ENCODE measurements around the gene LHFPL3. TPM values are rescaled to one million over a fixed set of nuclear protein-coding genes. Genes with fewer than 3 reads are reported as not detected.
"Not testable (repeated sequence)": the region's sequence is repeated elsewhere in the genome, so short reads cannot be mapped to it uniquely, and the experiment has no call there.

Gene LHFPL3
- total RNA-seq, 2 donors from 2014 or later = not detected

- no peak for ATAC-seq (replicated peaks)
- Mint-ChIP-seq H3K27ac (no peak overlapping the region), H3K27me3 (peaks cover 22% of the 10 kb centered on the region), H3K4me1 (no peaks in the 10 kb centered on the region), H3K9me3 (no peaks in the 10 kb centered on the region), H3K36me3 (ENCODE audit: low read depth) (no peaks in the 10 kb centered on the region), H3K4me3 (no peak overlapping the region)
Observed at GRCh38 chr7:104906556-104906955, 578.2 kb downstream of the LHFPL3 start.

GRCh38 chr7:104908636-104909035, 580.2 kb downstream of the LHFPL3 start:
- no peaks in the 10 kb centered on the region for H3K4me1 Mint-ChIP-seq
- no peaks in the 10 kb centered on the region for H3K9me3 Mint-ChIP-seq
- no peaks in the 10 kb centered on the region for H3K36me3 Mint-ChIP-seq (ENCODE audit: low read depth)
- H3K27me3 Mint-ChIP-seq = peaks cover 18% of the 10 kb centered on the region
- no peak overlapping the region for H3K4me3 Mint-ChIP-seq
- H3K27ac Mint-ChIP-seq = no peak overlapping the region
- ATAC-seq (replicated peaks) = no peak

GRCh38 chr7:104909096-104909495, 580.7 kb downstream of the LHFPL3 start:
- Mint-ChIP-seq H3K9me3 (no peaks in the 10 kb centered on the region), H3K4me1 (no peaks in the 10 kb centered on the region), H3K27ac (no peak overlapping the region), H3K36me3 (ENCODE audit: low read depth) (no peaks in the 10 kb centered on the region), H3K4me3 (no peak overlapping the region), H3K27me3 (peaks cover 14% of the 10 kb centered on the region)
- no peak for ATAC-seq (replicated peaks)

- Mint-ChIP-seq H3K4me1 (no peaks in the 10 kb centered on the region), H3K27ac (no peak overlapping the region), H3K36me3 (ENCODE audit: low read depth) (no peaks in the 10 kb centered on the region), H3K9me3 (no peaks in the 10 kb centered on the region), H3K4me3 (no peak overlapping the region), H3K27me3 (peaks cover 7% of the 10 kb centered on the region)
- ATAC-seq (replicated peaks) = no peak
Observed at GRCh38 chr7:104914421-104914820, 586.0 kb downstream of the LHFPL3 start.

- no peak overlapping the region for H3K27ac Mint-ChIP-seq
- H3K36me3 Mint-ChIP-seq (ENCODE audit: low read depth) = no peaks in the 10 kb centered on the region
- no peak for ATAC-seq (replicated peaks)
- H3K9me3 Mint-ChIP-seq = no peaks in the 10 kb centered on the region
- no peaks in the 10 kb centered on the region for H3K27me3 Mint-ChIP-seq
- no peaks in the 10 kb centered on the region for H3K4me1 Mint-ChIP-seq
- no peak overlapping the region for H3K4me3 Mint-ChIP-seq
Observed at GRCh38 chr7:104921596-104921995, 593.2 kb downstream of the LHFPL3 start.

- no peaks in the 10 kb centered on the region for H3K27me3 Mint-ChIP-seq
- peak overlapping the region; percentile 34 for H3K4me3 Mint-ChIP-seq
- ATAC-seq (replicated peaks) = no peak
- H3K9me3 Mint-ChIP-seq = no peaks in the 10 kb centered on the region
- no peaks in the 10 kb centered on the region for H3K36me3 Mint-ChIP-seq (ENCODE audit: low read depth)
- H3K27ac Mint-ChIP-seq = peak overlapping the region; percentile 39
- H3K4me1 Mint-ChIP-seq = no peaks in the 10 kb centered on the region
Observed at GRCh38 chr7:104922182-104923009, 594.0 kb downstream of the LHFPL3 start.

GRCh38 chr7:104923010-104923421, 594.6 kb downstream of the LHFPL3 start:
- Mint-ChIP-seq H3K4me3 (peak overlapping the region; percentile 34), H3K9me3 (no peaks in the 10 kb centered on the region), H3K4me1 (no peaks in the 10 kb centered on the region), H3K27me3 (no peaks in the 10 kb centered on the region), H3K36me3 (ENCODE audit: low read depth) (no peaks in the 10 kb centered on the region), H3K27ac (peak overlapping the region; percentile 39)
- peak; percentile 99 for ATAC-seq (replicated peaks)

- ATAC-seq (replicated peaks); H3K27me3 Mint-ChIP-seq; H3K4me3 Mint-ChIP-seq; H3K4me1 Mint-ChIP-seq; H3K9me3 Mint-ChIP-seq; H3K36me3 Mint-ChIP-seq (ENCODE audit: low read depth); H3K27ac Mint-ChIP-seq: not testable (repeated sequence)
Observed at GRCh38 chr7:104926189-104926588, 597.8 kb downstream of the LHFPL3 start.

- H3K27me3 Mint-ChIP-seq = no peaks in the 10 kb centered on the region
Observed at GRCh38 chr7:104926601-104927041, 598.2 kb downstream of the LHFPL3 start.

GRCh38 chr7:104927055-104927454, 598.7 kb downstream of the LHFPL3 start:
- H3K27me3 Mint-ChIP-seq = no peaks in the 10 kb centered on the region
- H3K27ac Mint-ChIP-seq = no peak overlapping the region
- ATAC-seq (replicated peaks) = no peak
- no peaks in the 10 kb centered on the region for H3K36me3 Mint-ChIP-seq (ENCODE audit: low read depth)
- H3K4me3 Mint-ChIP-seq = no peak overlapping the region
- H3K4me1 Mint-ChIP-seq = no peaks in the 10 kb centered on the region
- no peaks in the 10 kb centered on the region for H3K9me3 Mint-ChIP-seq

More at GRCh38 chr7:104926601-104927041, 598.2 kb downstream of the LHFPL3 start:
- no peak for ATAC-seq (replicated peaks)
- Mint-ChIP-seq H3K4me1 (no peaks in the 10 kb centered on the region), H3K27ac (no peak overlapping the region), H3K36me3 (ENCODE audit: low read depth) (no peaks in the 10 kb centered on the region), H3K4me3 (no peak overlapping the region), H3K9me3 (no peaks in the 10 kb centered on the region)

GRCh38 chr7:104928721-104929400, 600.5 kb downstream of the LHFPL3 start:
- Mint-ChIP-seq H3K27ac (no peak overlapping the region), H3K4me1 (no peaks in the 10 kb centered on the region), H3K9me3 (no peaks in the 10 kb centered on the region), H3K36me3 (ENCODE audit: low read depth) (no peaks in the 10 kb centered on the region), H3K27me3 (no peaks in the 10 kb centered on the region), H3K4me3 (no peak overlapping the region)
- no peak for ATAC-seq (replicated peaks)

- no peaks in the 10 kb centered on the region for H3K4me1 Mint-ChIP-seq
- H3K27ac Mint-ChIP-seq = no peak overlapping the region
- no peak overlapping the region for H3K4me3 Mint-ChIP-seq
- H3K9me3 Mint-ChIP-seq = no peaks in the 10 kb centered on the region
- ATAC-seq (replicated peaks) = no peak
- H3K27me3 Mint-ChIP-seq = no peaks in the 10 kb centered on the region
- H3K36me3 Mint-ChIP-seq (ENCODE audit: low read depth) = no peaks in the 10 kb centered on the region
Observed at GRCh38 chr7:104929921-104930320, 601.5 kb downstream of the LHFPL3 start.

- Mint-ChIP-seq H3K9me3 (no peaks in the 10 kb centered on the region), H3K36me3 (ENCODE audit: low read depth) (no peaks in the 10 kb centered on the region), H3K27me3 (no peaks in the 10 kb centered on the region), H3K27ac (no peak overlapping the region), H3K4me1 (no peaks in the 10 kb centered on the region), H3K4me3 (no peak overlapping the region)
- no peak for ATAC-seq (replicated peaks)
Observed at GRCh38 chr7:104931181-104931781, 602.9 kb downstream of the LHFPL3 start.

- H3K4me3 Mint-ChIP-seq = no peak overlapping the region
- no peak for ATAC-seq (replicated peaks)
Observed at GRCh38 chr7:104933022-104933421, 604.6 kb downstream of the LHFPL3 start.

More at GRCh38 chr7:104933022-104933421, 604.6 kb downstream of the LHFPL3 start:
- Mint-ChIP-seq H3K4me1 (no peaks in the 10 kb centered on the region), H3K27ac (no peak overlapping the region), H3K9me3 (no peaks in the 10 kb centered on the region), H3K36me3 (ENCODE audit: low read depth) (no peaks in the 10 kb centered on the region), H3K27me3 (no peaks in the 10 kb centered on the region)
